H1 (cell line): ENCODE measurements around the gene CBFA2T2. TPM values are rescaled to one million over a fixed set of nuclear protein-coding genes. Genes with fewer than 3 reads are reported as not detected.
"Not testable (repeated sequence)": the region's sequence is repeated elsewhere in the genome, so short reads cannot be mapped to it uniquely, and the experiment has no call there.

ENCODE experiments used
- CTCF ChIA-PET: fragments of 300-600 bp; sonication (Branson Sonifier 250); formaldehyde crosslinking; loops from one replicate; lab custom pipeline; 2021; ENCODE audit not compliant: partially characterized antibody; lab: Charles Lee
- POLR2A ChIA-PET: fragments of 300-600 bp; sonication (Branson Sonifier 250); formaldehyde crosslinking; loops from one replicate; lab custom pipeline; 2021; ENCODE audit warnings: inconsistent platforms; ENCODE audit not compliant: partially characterized antibody; lab: Charles Lee
- DNase-seq, 2 experiments: peaks; one replicate each; pipeline versions ENCODE4 v3.0.0 to v3.0.0-alpha.2; 2010 to 2022; ENCODE audit warnings: low spot score in 2 of 2, low read depth in 1 of 2, mixed read lengths in 1 of 2
- FAIRE-seq: peaks from 2 replicates; lab custom pipeline; 2011; peaks lifted over from hg19 to GRCh38; lab: Jason Lieb, UNC
- H2AFZ ChIP-seq: 2 replicates; pipeline ENCODE4 v1.8.1; 2012; ENCODE audit warnings: low read length, inconsistent platforms
- H2AK5ac ChIP-seq: 2 replicates; pipeline ENCODE4 v1.6.1; 2013; ENCODE audit warnings: low read depth, low read length
- H2BK120ac ChIP-seq: replicated peaks from 2 replicates; pipeline ENCODE3; 2013; ENCODE audit warnings: low read depth, low read length, inconsistent platforms
- H2BK12ac ChIP-seq: 2 replicates; pipeline ENCODE4 v1.6.1; 2013; ENCODE audit warnings: low read depth, low read length
- H2BK15ac ChIP-seq: 2 replicates; pipeline ENCODE4 v1.6.1; 2013; ENCODE audit warnings: low read length
- H2BK20ac ChIP-seq: 2 replicates; pipeline ENCODE4 v1.6.1; 2013; ENCODE audit warnings: low read length
- H2BK5ac ChIP-seq: 2 replicates; pipeline ENCODE4 v1.6.1; 2013; ENCODE audit warnings: low read depth, low read length
- H3K14ac ChIP-seq: 2 replicates; pipeline ENCODE4 v1.6.1; 2013; ENCODE audit warnings: inconsistent platforms; ENCODE audit not compliant: insufficient read length
- H3K18ac ChIP-seq: 2 replicates; pipeline ENCODE4 v1.6.1; 2013; ENCODE audit warnings: low read length; ENCODE audit errors: extremely low read depth
- H3K23ac ChIP-seq: 2 replicates; pipeline ENCODE4 v1.6.1; 2013; ENCODE audit warnings: inconsistent platforms; ENCODE audit not compliant: insufficient read length
- H3K23me2 ChIP-seq: 2 replicates; pipeline ENCODE4 v1.6.1; 2013; ENCODE audit warnings: low read depth, low read length
- H3K27ac ChIP-seq: 2 replicates; pipeline ENCODE4 v1.6.1; 2011; ENCODE audit warnings: low read depth, low read length, inconsistent platforms
- H3K27me3 ChIP-seq, 4 experiments: replicated peaks in 1 of 4; 1 replicate in 1 of 4; 2 replicates in 3 of 4; pipeline versions ENCODE4 v1.6.1 to v1.8.1; 2011 to 2013; ENCODE audit warnings: low read length in 3 of 4, mild to moderate bottlenecking in 3 of 4, inconsistent platforms in 2 of 4, mixed read lengths in 2 of 4, moderate library complexity in 1 of 4; ENCODE audit not compliant: control insufficient read depth in 3 of 4, insufficient read depth in 3 of 4; ENCODE audit errors: extremely low read depth in 1 of 4
- H3K36me3 ChIP-seq, 4 experiments: 2 replicates each; pipeline versions ENCODE4 v1.6.1 to v1.8.1; 2011 to 2013; ENCODE audit warnings: mild to moderate bottlenecking in 4 of 4, low read length in 3 of 4, moderate library complexity in 2 of 4, control low read depth in 1 of 4, inconsistent platforms in 1 of 4; ENCODE audit not compliant: insufficient read depth in 4 of 4, control insufficient read depth in 2 of 4
- H3K4ac ChIP-seq: replicated peaks from 2 replicates; pipeline ENCODE3; 2013; ENCODE audit warnings: low read length, low read depth, mixed read lengths, inconsistent platforms; ENCODE audit not compliant: insufficient read length
- H3K4me1 ChIP-seq, 4 experiments: replicated peaks in 1 of 4; 1 replicate in 1 of 4; 2 replicates in 3 of 4; pipeline versions ENCODE4 v1.6.1 to v1.8.1; 2011 to 2013; ENCODE audit warnings: low read length in 3 of 4, inconsistent platforms in 2 of 4, mixed read lengths in 1 of 4; ENCODE audit not compliant: insufficient read depth in 4 of 4, control insufficient read depth in 3 of 4
- H3K4me2 ChIP-seq, 2 experiments: 2 replicates each; pipeline versions ENCODE4 v1.6.1 to v1.8.1; 2011 to 2013; ENCODE audit warnings: low read depth in 2 of 2, low read length in 2 of 2, control low read depth in 1 of 2, inconsistent platforms in 1 of 2, mild to moderate bottlenecking in 1 of 2; ENCODE audit not compliant: insufficient read depth in 1 of 2
- H3K4me3 ChIP-seq, 4 experiments: fragments of 200-600, 300-600 bp in 1 of 4; sonication (generic), shearing (Covaris generic), sonication (Bioruptor Twin) in 1 of 4; 2 replicates each; pipeline versions ENCODE4 v1.5.1 to v1.8.1; 2011 to 2016; ENCODE audit warnings: low read length in 4 of 4, low read depth in 3 of 4, control low read depth in 2 of 4, inconsistent platforms in 2 of 4, mild to moderate bottlenecking in 2 of 4, mixed read lengths in 1 of 4, moderate library complexity in 1 of 4; ENCODE audit not compliant: insufficient read depth in 2 of 4; ENCODE audit errors: extremely low read depth in 1 of 4
- H3K56ac ChIP-seq: replicated peaks from 2 replicates; pipeline ENCODE3; 2013; ENCODE audit warnings: low read depth, mild to moderate bottlenecking, mixed read lengths, low read length, inconsistent platforms; ENCODE audit not compliant: insufficient read length
- H3K79me1 ChIP-seq: 2 replicates; pipeline ENCODE4 v1.6.1; 2013; ENCODE audit warnings: low read depth, low read length, control low read depth
- H3K79me2 ChIP-seq, 2 experiments: 2 replicates each; pipeline versions ENCODE4 v1.6.1 to v1.8.1; 2012 to 2013; ENCODE audit warnings: low read length in 2 of 2, mild to moderate bottlenecking in 2 of 2, inconsistent platforms in 1 of 2; ENCODE audit not compliant: insufficient read depth in 2 of 2, control insufficient read depth in 1 of 2
- H3K9ac ChIP-seq, 4 experiments: replicated peaks in 1 of 4; 1 replicate in 1 of 4; 2 replicates in 3 of 4; pipeline versions ENCODE4 v1.6.1 to v1.8.1; 2011 to 2013; ENCODE audit warnings: low read depth in 3 of 4, low read length in 3 of 4, control low read depth in 2 of 4, mild to moderate bottlenecking in 2 of 4, moderate library complexity in 2 of 4, inconsistent platforms in 1 of 4; ENCODE audit errors: extremely low read depth in 1 of 4
- H3K9me3 ChIP-seq, 2 experiments: 2 replicates each; pipeline versions ENCODE4 v1.6.1 to v1.8.1; 2012 to 2013; ENCODE audit warnings: mild to moderate bottlenecking in 2 of 2, moderate library complexity in 2 of 2, control low read depth in 1 of 2, inconsistent platforms in 1 of 2, low read depth in 1 of 2, low read length in 1 of 2, mixed read lengths in 1 of 2; ENCODE audit not compliant: insufficient read depth in 2 of 2
- H4K20me1 ChIP-seq, 2 experiments: replicated peaks in 1 of 2; 2 replicates each; pipeline versions ENCODE3 to v1.8.1; 2011 to 2013; ENCODE audit warnings: inconsistent platforms in 2 of 2, low read length in 2 of 2, mild to moderate bottlenecking in 1 of 2; ENCODE audit not compliant: insufficient read depth in 2 of 2, control insufficient read depth in 1 of 2
- H4K5ac ChIP-seq: 2 replicates; pipeline ENCODE4 v1.6.1; 2013; ENCODE audit warnings: low read length, low read depth, mixed read lengths, inconsistent platforms; ENCODE audit not compliant: insufficient read length
- H4K8ac ChIP-seq: 2 replicates; pipeline ENCODE4 v1.8.0; 2013; ENCODE audit warnings: mild to moderate bottlenecking, moderate library complexity, low read length, inconsistent platforms; ENCODE audit not compliant: insufficient read depth; ENCODE audit errors: extremely low read depth
- H4K91ac ChIP-seq: replicated peaks from 2 replicates; pipeline ENCODE3; 2013; ENCODE audit warnings: low read length, mixed read lengths, inconsistent platforms; ENCODE audit not compliant: insufficient read length
- WGBS, 2 experiments: shearing (Covaris generic) in 1 of 2; methylation state at CpG; one replicate each; pipeline versions ENCODE4 v1.1.6 to v1.1.7; 2013 to 2015; ENCODE audit warnings: low lambda C conversion rate in 2 of 2, mixed read lengths in 2 of 2, inconsistent platforms in 1 of 2, low coverage in 1 of 2, missing lambda C conversion rate in 1 of 2; ENCODE audit not compliant: insufficient replicate concordance in 2 of 2, insufficient coverage in 1 of 2, insufficient read length in 1 of 2; ENCODE audit errors: extremely low coverage in 1 of 2, missing lambda C conversion rate in 1 of 2; 5-methylcytosine and 5-hydroxymethylcytosine counted together
- polyA plus RNA-seq, 7 experiments: library from polyadenylated mRNA; depleted of rRNA in 3 of 7; stranded (reverse) in 5 of 7; unstranded in 2 of 7; fragments of >200 nt in 5 of 7; fragments of 200-250 nt in 2 of 7; gene quantifications; 1 replicate in 5 of 7; 2 replicates in 1 of 7; 4 replicates in 1 of 7; pipeline versions ENCODE4 v1.2.1 to v1.2.3, GENCODE V29; 2011 to 2013; ENCODE audit warnings: missing spikeins in 2 of 7, mixed read lengths in 2 of 7
- total RNA-seq: library from RNA; stranded (reverse); fragmentation: NEBNext Ultra II Directional; extraction: Animal tissue kit (Norgen Biotek cat#: 25700); gene quantifications from 2 replicates; pipeline ENCODE4 v1.2.1, GENCODE V29; 2021

CBFA2T2 gene
- total and polyA plus RNA-seq, 2 of the 8 experiments (the other 6 are each of a cell fraction or from before 2014, with no cell fraction given), result 11.6 to 12.9 TPM

- not testable (repeated sequence) for H3K79me2 ChIP-seq
- CTCF ChIA-PET, result interaction anchor here (1.1 to 1.4 kb wide), 2 partner anchors 8 to 174 kb away, joined by 3 to 5 read pairs; no protein-coding TSS in a partner anchor
Observed at GRCh38 chr20:33631910-33632309, 142.0 kb downstream of the CBFA2T2 start.

More at GRCh38 chr20:33631910-33632309, 142.0 kb downstream of the CBFA2T2 start:
- H3K18ac ChIP-seq, H3K56ac ChIP-seq, H3K9ac ChIP-seq, H3K4me1 ChIP-seq, H2BK5ac ChIP-seq, H3K79me1 ChIP-seq, POLR2A ChIA-PET, H4K8ac ChIP-seq, H2BK15ac ChIP-seq, H3K23ac ChIP-seq, H3K4me3 ChIP-seq, FAIRE-seq, H4K91ac ChIP-seq, H4K20me1 ChIP-seq, H2BK20ac ChIP-seq, H3K14ac ChIP-seq, H4K5ac ChIP-seq, H3K4ac ChIP-seq, H3K27ac ChIP-seq, H2AK5ac ChIP-seq, H3K9me3 ChIP-seq, H2BK12ac ChIP-seq, DNase-seq, H2AFZ ChIP-seq, H3K4me2 ChIP-seq, H3K27me3 ChIP-seq, H2BK120ac ChIP-seq, H3K23me2 ChIP-seq: not testable (repeated sequence)
- WGBS, 2 experiments, result 88% methylated on average over 4 of the region's 4 CpGs; no CpG with 5 or more reads in 1 of the 2 experiments
- peaks cover 2 to 15% (median 7%) of the 10 kb centered on the region in 4 experiments; a peak in 6 of 8 replicates for H3K36me3 ChIP-seq
